IMR-90 (cell line): ENCODE measurements around the gene SLCO3A1. TPM values are rescaled to one million over a fixed set of nuclear protein-coding genes. Genes with fewer than 3 reads are reported as not detected.

ENCODE experiments used
- ATAC-seq: fragments of 200-7000 bp; cut with Tn5 transposase; 2 replicates; pipeline ENCODE4 v1.9.1; 2020; ENCODE audit warnings: low read depth, mild to moderate bottlenecking, moderate library complexity
- BruUV-seq: library from RNA; stranded (reverse); fragments of 400-500 nt; replicated peaks from 2 replicates; lab custom pipeline; 2021; lab: Mats Ljungman, UMichigan
- CTCF ChIA-PET: fragments of 300-600 bp; formaldehyde crosslinking; extraction: SDS; loops from one replicate; lab custom pipeline; 2021; ENCODE audit warnings: antibody characterized with exemption; lab: Yijun Ruan, JAX
- POLR2A ChIA-PET: fragments of 300-600 bp; sonication (Branson Sonifier 250); formaldehyde crosslinking; loops from one replicate; lab custom pipeline; 2022; ENCODE audit warnings: antibody characterized with exemption; ENCODE audit not compliant: unreplicated experiment; lab: Charles Lee
- DNase-seq: peaks from one replicate; pipeline ENCODE4 v3.0.0; 2013
- H2AFZ ChIP-seq: replicated peaks from 2 replicates; pipeline ENCODE3; 2013; ENCODE audit warnings: low read length, mild to moderate bottlenecking; ENCODE audit not compliant: poor library complexity
- H2AK5ac ChIP-seq: 2 replicates; pipeline ENCODE4 v1.6.1; 2013; ENCODE audit warnings: low read depth, low read length, inconsistent platforms
- H2AK9ac ChIP-seq: replicated peaks from 2 replicates; pipeline ENCODE3; 2013; ENCODE audit warnings: mild to moderate bottlenecking, low read depth, low read length, moderate library complexity; ENCODE audit not compliant: poor library complexity
- H2BK120ac ChIP-seq: 2 replicates; pipeline ENCODE4 v1.6.1; 2013; ENCODE audit warnings: low read depth, low read length, inconsistent platforms
- H2BK15ac ChIP-seq: 3 replicates; pipeline ENCODE4 v1.6.1; 2013; ENCODE audit warnings: low read depth, low read length, inconsistent platforms
- H2BK20ac ChIP-seq: 2 replicates; pipeline ENCODE4 v1.6.1; 2013; ENCODE audit warnings: low read depth, mild to moderate bottlenecking, inconsistent platforms, low read length, moderate library complexity
- H2BK5ac ChIP-seq: 2 replicates; pipeline ENCODE4 v1.6.1; 2013; ENCODE audit warnings: mild to moderate bottlenecking, low read depth, low read length, inconsistent platforms; ENCODE audit not compliant: poor library complexity, severe bottlenecking
- H3K14ac ChIP-seq: replicated peaks from 2 replicates; pipeline ENCODE4 v1.6.1; 2013; ENCODE audit warnings: low read depth, low read length, inconsistent platforms
- H3K18ac ChIP-seq: 2 replicates; pipeline ENCODE4 v1.6.1; 2013; ENCODE audit warnings: low read depth, low read length, control low read depth
- H3K23ac ChIP-seq: 2 replicates; pipeline ENCODE4 v1.6.1; 2013; ENCODE audit warnings: low read depth, low read length, inconsistent platforms
- H3K27ac ChIP-seq: 2 replicates; pipeline ENCODE4 v1.5.1; 2013; ENCODE audit warnings: mild to moderate bottlenecking, control low read depth, low read length; ENCODE audit not compliant: insufficient read depth
- H3K27me3 ChIP-seq: 2 replicates; pipeline ENCODE4 v1.6.1; 2013; ENCODE audit warnings: low read length; ENCODE audit not compliant: control insufficient read depth, insufficient read depth
- H3K36me3 ChIP-seq: 2 replicates; pipeline ENCODE4 v1.6.1; 2013; ENCODE audit warnings: low read length, mixed read lengths; ENCODE audit not compliant: control insufficient read depth, insufficient read depth
- H3K4ac ChIP-seq: 2 replicates; pipeline ENCODE4 v1.6.1; 2013; ENCODE audit warnings: low read depth, low read length, inconsistent platforms
- H3K4me1 ChIP-seq: 2 replicates; pipeline ENCODE4 v1.6.1; 2013; ENCODE audit warnings: low read length, mixed read lengths; ENCODE audit not compliant: control insufficient read depth, insufficient read depth
- H3K4me2 ChIP-seq: 2 replicates; pipeline ENCODE4 v1.6.1; 2013; ENCODE audit warnings: low read depth, mild to moderate bottlenecking, control low read depth, low read length, moderate library complexity
- H3K4me3 ChIP-seq: 2 replicates; pipeline ENCODE4 v1.5.1; 2013; ENCODE audit warnings: low read depth, mild to moderate bottlenecking, control low read depth, low read length, moderate library complexity; ENCODE audit not compliant: insufficient read depth
- H3K56ac ChIP-seq: 2 replicates; pipeline ENCODE4 v1.6.1; 2013; ENCODE audit warnings: low read length, inconsistent platforms; ENCODE audit not compliant: insufficient read depth; ENCODE audit errors: extremely low read depth
- H3K79me1 ChIP-seq, 2 experiments: 2 replicates each; pipeline ENCODE4 v1.6.1; 2013; ENCODE audit warnings: low read length in 2 of 2, inconsistent platforms in 1 of 2, low read depth in 1 of 2
- H3K9ac ChIP-seq: 2 replicates; pipeline ENCODE4 v1.6.1; 2013; ENCODE audit warnings: low read depth, low read length, control low read depth
- H3K9me1 ChIP-seq: 2 replicates; pipeline ENCODE4 v1.6.1; 2013; ENCODE audit warnings: low read length, inconsistent platforms; ENCODE audit not compliant: insufficient read depth
- H3K9me3 ChIP-seq: 2 replicates; pipeline ENCODE4 v1.6.1; 2013; ENCODE audit warnings: low read length; ENCODE audit not compliant: control insufficient read depth, insufficient read depth
- H4K20me1 ChIP-seq: 2 replicates; pipeline ENCODE4 v1.6.1; 2013; ENCODE audit warnings: low read length, inconsistent platforms; ENCODE audit not compliant: insufficient read depth
- H4K5ac ChIP-seq: 2 replicates; pipeline ENCODE4 v1.6.1; 2013; ENCODE audit warnings: mild to moderate bottlenecking, low read depth, low read length, control low read depth
- H4K8ac ChIP-seq, 2 experiments: 2 replicates each; pipeline ENCODE4 v1.6.1; 2013; ENCODE audit warnings: low read depth in 2 of 2, low read length in 2 of 2, control low read depth in 1 of 2, inconsistent platforms in 1 of 2
- H4K91ac ChIP-seq: 2 replicates; pipeline ENCODE4 v1.6.1; 2013; ENCODE audit warnings: low read depth, low read length, inconsistent platforms; ENCODE audit not compliant: insufficient read depth
- BHLHE40 ChIP-seq: fragments of 150-350 bp; IDR thresholded peaks from 2 replicates; pipeline ENCODE4 v1.6.1; 2016; ENCODE audit warnings: mild to moderate bottlenecking, low read depth, low read length
- CEBPB ChIP-seq: IDR thresholded peaks from 2 replicates; pipeline ENCODE4 v1.6.1; 2012; ENCODE audit warnings: low read depth, low read length, improper control_type of control experiment
- CHD1 ChIP-seq: IDR thresholded peaks from 2 replicates; pipeline ENCODE4 v1.6.1; 2012; ENCODE audit warnings: low read depth, low read length, improper control_type of control experiment
- CTCF ChIP-seq: conservative IDR thresholded peaks from 2 replicates; pipeline ENCODE4 v1.5.1; 2012; ENCODE audit warnings: mild to moderate bottlenecking, low read depth, low read length, improper control_type of control experiment
- ELK1 ChIP-seq: fragments of 150-350 bp; IDR thresholded peaks from 2 replicates; pipeline ENCODE4 v1.6.1; 2016; ENCODE audit warnings: low read depth, mild to moderate bottlenecking, low read length, moderate library complexity, borderline replicate concordance
- FOS ChIP-seq: fragments of 150-350 bp; IDR thresholded peaks from 2 replicates; pipeline ENCODE4 v1.6.1; 2016; ENCODE audit warnings: low read depth, low read length
- MAFK ChIP-seq: IDR thresholded peaks from 2 replicates; pipeline ENCODE4 v1.6.1; 2012; ENCODE audit warnings: low read depth, low read length, improper control_type of control experiment
- MAZ ChIP-seq: IDR thresholded peaks from 2 replicates; pipeline ENCODE4 v1.6.1; 2012; ENCODE audit warnings: low read depth, mild to moderate bottlenecking, low read length, improper control_type of control experiment, moderate library complexity, borderline replicate concordance
- MXI1 ChIP-seq: IDR thresholded peaks from 2 replicates; pipeline ENCODE4 v1.6.1; 2012; ENCODE audit warnings: low read depth, mild to moderate bottlenecking, low read length, moderate library complexity, borderline replicate concordance
- NFE2L2 ChIP-seq: fragments of 150-350 bp; IDR thresholded peaks from 2 replicates; pipeline ENCODE4 v1.6.1; 2016; ENCODE audit warnings: low read depth, mild to moderate bottlenecking, low read length
- POLR2A ChIP-seq: IDR thresholded peaks from 2 replicates; pipeline ENCODE4 v1.6.1; 2012; ENCODE audit warnings: mild to moderate bottlenecking, low read depth, low read length
- RAD21 ChIP-seq: IDR thresholded peaks from 2 replicates; pipeline ENCODE4 v1.6.1; 2012; ENCODE audit warnings: low read length, improper control_type of control experiment
- RFX5 ChIP-seq: IDR thresholded peaks from 2 replicates; pipeline ENCODE4 v1.8.0; 2012; ENCODE audit warnings: low read depth, mild to moderate bottlenecking, low read length, moderate library complexity
- SMC3 ChIP-seq: fragments of 150-350 bp; IDR thresholded peaks from 2 replicates; pipeline ENCODE4 v1.6.1; 2016; ENCODE audit warnings: low read depth, mild to moderate bottlenecking, antibody characterized with exemption, low read length, moderate library complexity
- WGBS, 2 experiments: methylation state at CpG; one replicate each; pipeline versions ENCODE4 v1.1.5 to v1.1.7; 2013; ENCODE audit warnings: missing lambda C conversion rate in 2 of 2; ENCODE audit not compliant: insufficient read length in 1 of 2; ENCODE audit errors: extremely low coverage in 2 of 2; 5-methylcytosine and 5-hydroxymethylcytosine counted together
- dilution Hi-C: fragments of 300-500 bp; cut with HindIII; formaldehyde crosslinking; loops from one replicate; pipeline ENCODE4 v1.14.3; 2018; ENCODE audit warnings: low sequenced_read_pairs; ENCODE audit not compliant: unreplicated experiment
- in situ Hi-C: fragments of 300-500 bp; cut with MboI; formaldehyde crosslinking; loops from 3 replicates; pipeline ENCODE4 v1.14.3; 2019; ENCODE audit warnings: low sequenced_read_pairs, inconsistent platforms, mixed read lengths
- intact Hi-C: fragments of 100-400 bp; cut with micrococcal nuclease; formaldehyde crosslinking; loops from 2 replicates; pipeline ENCODE4 v1.10.0; 2022
- polyA plus RNA-seq, 3 experiments: library from polyadenylated mRNA; depleted of rRNA; stranded (reverse); fragments of >200 nt; gene quantifications; 2 replicates each; pipeline ENCODE4 v1.2.3, GENCODE V29; 2012; ENCODE audit warnings: low replicate concordance in 1 of 3
- total RNA-seq: library from RNA; depleted of rRNA; stranded (reverse); fragments of >200 nt; gene quantifications from 2 replicates; pipeline ENCODE4 v1.2.3, GENCODE V29; 2012

Gene SLCO3A1
- total and polyA plus RNA-seq, 2 of the 4 experiments (the other 2 are of a cell fraction): 4.7 to 8.1 TPM

GRCh38 chr15:92141607-92142006 lies 288.1 kb downstream of the SLCO3A1 start:
- H3K56ac ChIP-seq: no peak overlapping the region
- no peak overlapping the region for H4K91ac ChIP-seq
- ChIA-PET CTCF (no interaction called here), POLR2A (no interaction called here)
- no peak overlapping the region for H2AK9ac ChIP-seq
- no peak for TF ChIP-seq POLR2A
- no peak for TF ChIP-seq RFX5
- TF ChIP-seq SMC3: no peak
- TF ChIP-seq CHD1: no peak
- no peak for TF ChIP-seq RAD21
- TF ChIP-seq MXI1: no peak
- TF ChIP-seq NFE2L2: no peak
- no peak for TF ChIP-seq FOS
- TF ChIP-seq MAZ: no peak
- TF ChIP-seq CEBPB: no peak
- no peak for TF ChIP-seq MAFK
- TF ChIP-seq BHLHE40: no peak
- TF ChIP-seq CTCF: no peak
- no peak for TF ChIP-seq ELK1
- H3K4me2 ChIP-seq: no peak overlapping the region
- H3K79me1 ChIP-seq: no peaks in the 10 kb centered on the region
- H2BK20ac ChIP-seq: no peak overlapping the region
- DNase-seq (no peak), ATAC-seq (no peak)
- 63% methylated on average over 3 of the region's 3 CpGs; no CpG with 5 or more reads in 1 of the 2 experiments for WGBS, 2 experiments
- no peak overlapping the region for H2BK120ac ChIP-seq
- no peak overlapping the region for H3K18ac ChIP-seq
- H4K20me1 ChIP-seq: no peaks in the 10 kb centered on the region
- H4K5ac ChIP-seq: no peak overlapping the region
- in situ Hi-C loops (no loop called here), dilution Hi-C loops (no loop called here), intact Hi-C loops (no loop called here)
- no peak overlapping the region for H3K4ac ChIP-seq
- no peak overlapping the region for H2BK15ac ChIP-seq
- H3K4me1 ChIP-seq: no peaks in the 10 kb centered on the region
- H3K36me3 ChIP-seq: no peaks in the 10 kb centered on the region
- no peak overlapping the region for H3K4me3 ChIP-seq
- H3K27me3 ChIP-seq: no peaks in the 10 kb centered on the region
- no peak overlapping the region for H3K27ac ChIP-seq
- no peaks in the 10 kb centered on the region for H3K9me1 ChIP-seq
- no peak overlapping the region for H2BK5ac ChIP-seq
- no peak overlapping the region for H3K23ac ChIP-seq
- H4K8ac ChIP-seq: no peak overlapping the region
- no peak overlapping the region for H2AFZ ChIP-seq
- H3K9me3 ChIP-seq: no peaks in the 10 kb centered on the region
- no peak overlapping the region for H2AK5ac ChIP-seq
- H3K9ac ChIP-seq: no peak overlapping the region
- H3K14ac ChIP-seq: no peak overlapping the region
- BruUV-seq: no TSS peak
